ENCODE measurements around the gene CERS6.
A peak's percentile ranks its signal among the peaks of the same experiment; 100 is the strongest.

The CERS6 gene

DNA sequence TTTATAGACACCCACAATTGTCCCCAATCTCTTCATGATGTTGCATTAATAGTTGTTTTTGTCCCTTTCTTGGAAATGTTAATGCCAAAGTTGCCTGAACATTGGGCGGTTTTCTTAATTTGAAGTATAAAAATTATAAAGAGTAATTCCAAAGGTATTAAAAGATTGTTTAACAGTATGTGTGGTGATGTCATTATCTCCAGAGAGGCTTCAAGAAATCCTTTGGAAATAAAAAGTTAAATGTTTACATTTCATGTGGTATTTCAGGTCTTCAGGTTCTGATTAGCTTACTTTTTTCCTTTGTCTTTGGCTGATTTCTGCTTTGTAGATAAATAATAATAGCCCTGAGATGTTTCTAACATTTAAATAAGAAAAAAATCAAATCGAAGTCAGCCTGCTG, 317.1 kb downstream of the CERS6 start:
- no peak overlapping the region for H3K27ac ChIP-seq
- TF ChIP-seq, protein P1, sequence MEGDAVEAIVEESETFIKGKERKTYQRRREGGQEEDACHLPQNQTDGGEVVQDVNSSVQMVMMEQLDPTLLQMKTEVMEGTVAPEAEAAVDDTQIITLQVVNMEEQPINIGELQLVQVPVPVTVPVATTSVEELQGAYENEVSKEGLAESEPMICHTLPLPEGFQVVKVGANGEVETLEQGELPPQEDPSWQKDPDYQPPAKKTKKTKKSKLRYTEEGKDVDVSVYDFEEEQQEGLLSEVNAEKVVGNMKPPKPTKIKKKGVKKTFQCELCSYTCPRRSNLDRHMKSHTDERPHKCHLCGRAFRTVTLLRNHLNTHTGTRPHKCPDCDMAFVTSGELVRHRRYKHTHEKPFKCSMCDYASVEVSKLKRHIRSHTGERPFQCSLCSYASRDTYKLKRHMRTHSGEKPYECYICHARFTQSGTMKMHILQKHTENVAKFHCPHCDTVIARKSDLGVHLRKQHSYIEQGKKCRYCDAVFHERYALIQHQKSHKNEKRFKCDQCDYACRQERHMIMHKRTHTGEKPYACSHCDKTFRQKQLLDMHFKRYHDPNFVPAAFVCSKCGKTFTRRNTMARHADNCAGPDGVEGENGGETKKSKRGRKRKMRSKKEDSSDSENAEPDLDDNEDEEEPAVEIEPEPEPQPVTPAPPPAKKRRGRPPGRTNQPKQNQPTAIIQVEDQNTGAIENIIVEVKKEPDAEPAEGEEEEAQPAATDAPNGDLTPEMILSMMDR (IDR thresholded peaks at IDR 0.05), result no peak
- TF ChIP-seq ZFX (IDR thresholded peaks at IDR 0.05; ENCODE audit: borderline replicate concordance), result no peak

DNA sequence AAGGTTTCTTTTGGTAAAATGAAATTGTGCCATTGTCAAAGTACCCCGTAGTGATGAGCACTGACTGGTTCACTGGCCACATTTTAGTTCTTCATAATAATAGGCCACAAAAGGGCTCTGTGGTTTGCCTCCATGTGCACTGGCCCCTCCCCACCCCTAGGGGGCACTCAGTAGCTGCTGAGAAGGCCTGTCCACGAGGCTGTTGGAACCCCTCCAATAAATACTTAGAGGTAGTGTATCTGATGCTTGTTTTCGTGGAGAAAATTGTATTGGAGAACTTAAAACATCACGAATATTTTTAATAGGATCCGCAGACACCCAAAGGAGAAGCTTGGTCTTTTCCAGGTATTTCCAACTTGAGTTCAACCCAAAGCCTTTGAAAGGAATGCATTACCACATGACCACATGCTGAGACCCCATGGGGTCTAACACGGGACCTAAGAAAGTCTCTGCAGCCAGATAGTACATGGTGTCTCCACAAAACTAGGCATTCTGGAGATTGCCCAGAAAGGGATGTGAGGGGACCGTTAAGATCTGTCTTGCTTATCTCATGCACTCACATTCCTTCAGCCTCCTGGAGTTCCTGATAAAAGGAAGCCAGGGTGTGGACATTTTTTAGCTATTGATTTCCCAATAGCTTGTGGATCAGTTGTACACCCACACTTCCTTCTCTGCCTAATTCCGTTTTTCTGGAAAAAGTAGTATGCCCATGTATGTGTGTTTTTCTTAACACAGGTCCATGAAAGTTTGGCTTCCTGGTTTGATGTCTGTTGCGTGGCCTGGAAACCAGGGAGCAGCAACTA, 317.8 kb downstream of the CERS6 start:
- no peak overlapping the region for H3K27ac ChIP-seq
- TF ChIP-seq, protein P1 (IDR thresholded peaks at IDR 0.05), result peak; percentile 77
- TF ChIP-seq ZFX (IDR thresholded peaks at IDR 0.05; ENCODE audit: borderline replicate concordance), result no peak

DNA sequence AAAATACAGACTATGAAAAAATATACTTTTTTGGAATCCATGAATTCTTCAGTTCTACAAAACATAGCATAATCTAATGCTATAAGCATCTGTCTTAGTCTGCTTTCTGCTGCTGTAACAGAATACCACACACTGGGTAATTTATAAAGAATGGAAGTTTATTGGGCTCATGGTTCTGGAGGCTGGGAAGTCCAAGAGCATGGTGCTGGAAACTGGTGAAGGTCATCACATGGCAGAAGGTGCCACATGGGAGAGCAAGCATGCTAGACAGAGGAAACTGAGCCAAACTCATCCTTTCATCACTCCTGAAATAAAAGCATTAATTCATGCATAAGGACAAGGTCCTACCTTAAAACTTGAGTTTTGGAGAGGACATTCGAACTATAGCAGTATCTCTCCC, 319.8 kb downstream of the CERS6 start:
- H3K27ac ChIP-seq, result no peak overlapping the region
- TF ChIP-seq ZFX (IDR thresholded peaks at IDR 0.05; ENCODE audit: borderline replicate concordance), result no peak

DNA sequence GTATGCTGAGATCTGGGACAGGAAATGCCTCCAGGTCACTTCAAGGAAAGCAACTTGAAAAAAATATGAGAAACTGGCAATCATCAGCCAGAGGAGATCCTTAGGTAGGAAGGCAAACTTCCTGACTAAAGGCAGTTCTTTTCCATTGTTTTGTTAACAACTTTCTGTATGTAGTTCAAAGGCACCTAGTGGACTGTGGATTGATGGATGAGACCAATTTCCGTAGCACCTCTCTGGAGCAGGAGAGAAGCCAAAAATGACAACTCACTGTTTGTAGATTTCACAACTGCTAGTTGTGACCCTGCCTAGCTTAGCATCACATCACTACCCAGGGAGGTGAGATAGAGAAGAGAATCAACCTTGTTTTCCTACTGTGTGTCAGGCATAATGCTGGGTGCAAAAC, 324.6 kb downstream of the CERS6 start:
- no peak overlapping the region for H3K27ac ChIP-seq
- TF ChIP-seq ZFX (IDR thresholded peaks at IDR 0.05; ENCODE audit: borderline replicate concordance), result no peak
- TF ChIP-seq, protein P1 (IDR thresholded peaks at IDR 0.05), result no peak

DNA sequence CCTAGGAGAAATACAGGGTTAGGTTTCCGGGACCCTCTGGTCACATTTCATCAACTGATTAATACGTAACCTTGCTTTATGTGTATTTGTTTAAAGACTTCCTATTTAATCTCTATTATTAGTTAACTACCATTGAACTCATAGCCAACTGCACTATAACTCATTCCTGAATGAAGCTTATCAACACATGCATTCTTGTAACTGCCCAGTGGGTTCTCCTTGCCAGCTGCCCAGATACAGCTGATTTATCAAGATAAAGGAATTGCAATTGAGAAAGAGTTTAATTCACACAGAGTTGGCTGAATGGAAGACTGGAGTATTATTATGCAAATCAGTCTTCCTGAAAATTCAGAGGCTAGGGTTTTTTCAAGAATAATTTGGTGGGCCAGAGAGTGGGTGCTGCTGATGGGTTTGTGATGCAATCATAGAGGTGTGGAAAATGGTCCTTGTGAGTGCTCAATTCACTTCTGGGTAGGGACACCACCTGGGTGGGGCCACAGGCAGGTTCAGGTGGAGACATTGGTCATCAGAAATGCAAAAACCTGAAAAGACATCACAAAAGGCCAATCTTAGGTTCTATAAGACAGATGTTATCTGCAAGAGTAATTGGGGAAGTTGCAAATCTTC, 325.2 kb downstream of the CERS6 start:
- H3K27ac ChIP-seq, result no peak overlapping the region

DNA sequence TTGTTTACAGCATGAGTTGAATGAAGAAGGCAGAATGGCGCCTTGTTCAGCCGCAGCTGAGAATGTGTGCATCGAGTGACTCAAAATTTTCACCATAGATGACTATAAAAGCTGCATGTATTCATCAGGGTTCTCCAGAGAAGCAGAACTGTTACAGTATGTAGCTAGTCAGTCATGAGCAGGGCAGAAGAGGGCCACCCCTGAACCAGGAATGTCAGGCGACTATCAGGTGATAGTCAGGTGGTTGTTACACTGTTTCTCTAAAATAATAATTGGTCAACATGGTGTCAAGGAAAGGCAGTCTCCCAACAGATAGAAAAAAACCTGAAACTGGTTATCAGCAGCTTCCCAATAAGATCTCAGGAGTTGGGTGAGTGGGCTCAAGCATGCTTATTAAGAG, 326.2 kb downstream of the CERS6 start:
- TF ChIP-seq, protein P1 (IDR thresholded peaks at IDR 0.05), result no peak
- TF ChIP-seq ZFX (IDR thresholded peaks at IDR 0.05; ENCODE audit: borderline replicate concordance), result no peak
- H3K27ac ChIP-seq, result no peak overlapping the region

More for the DNA sequence above, 325.2 kb downstream of the CERS6 start:
- TF ChIP-seq ZFX (IDR thresholded peaks at IDR 0.05; ENCODE audit: borderline replicate concordance), result no peak
- TF ChIP-seq, protein P1 (IDR thresholded peaks at IDR 0.05), result no peak

DNA sequence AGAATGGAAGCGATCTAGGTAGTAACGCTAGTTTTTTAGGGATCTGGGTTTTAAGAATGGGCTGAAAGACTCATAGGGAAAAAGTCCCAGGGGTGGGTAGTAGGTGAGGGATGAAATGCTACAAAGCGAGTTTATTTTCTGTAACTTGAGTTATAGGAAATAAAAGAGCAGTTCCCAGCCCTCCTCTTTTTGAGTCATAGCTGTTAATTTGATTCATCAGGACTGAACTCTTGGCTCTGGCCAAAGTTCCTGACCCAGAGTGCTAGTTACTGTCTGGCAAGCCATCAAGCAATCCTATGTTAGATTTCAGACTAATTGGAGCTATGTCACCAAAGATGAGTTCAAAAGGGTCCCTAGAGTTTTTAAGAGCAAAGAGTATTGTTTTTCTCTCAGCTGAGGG, 328.9 kb downstream of the CERS6 start:
- TF ChIP-seq ZFX (IDR thresholded peaks at IDR 0.05; ENCODE audit: borderline replicate concordance), result no peak
- TF ChIP-seq, protein P1 (IDR thresholded peaks at IDR 0.05), result no peak
- no peak overlapping the region for H3K27ac ChIP-seq

Measured in 22Rv1 (cell line).